NB4 (cell line): ENCODE results near the gene GRIFIN.

Experiments
- DNase-seq: peaks from one replicate; pipeline ENCODE4 v3.0.0; 2010; ENCODE audit warnings: low read depth
- H3K4me3 ChIP-seq: one replicate; pipeline ENCODE4 v1.5.1; 2011; ENCODE audit warnings: mild to moderate bottlenecking, low read depth, low read length, moderate library complexity
- CTCF ChIP-seq: IDR thresholded peaks from one replicate; pipeline ENCODE4 v1.5.1; 2012; ENCODE audit warnings: low read depth, low read length
- MAX ChIP-seq: IDR thresholded peaks from 2 replicates; pipeline ENCODE4 v1.6.1; 2011; ENCODE audit warnings: low read depth, low read length
- MYC ChIP-seq: IDR thresholded peaks from 2 replicates; pipeline ENCODE4 v1.6.1; 2011; ENCODE audit warnings: low read depth, low read length
- POLR2A ChIP-seq: IDR thresholded peaks from 2 replicates; pipeline ENCODE4 v1.6.1; 2011; ENCODE audit warnings: mild to moderate bottlenecking; ENCODE audit not compliant: insufficient read length; ENCODE audit errors: extremely low read depth

GRIFIN gene

GRCh38 chr7:2514473-2515423 is 38.5 kb upstream of the GRIFIN start:
- DNase-seq, result no peak
- TF ChIP-seq POLR2A (no peak), MAX (no peak)

GRCh38 chr7:2513702-2514101 is 37.5 kb upstream of the GRIFIN start:
- DNase-seq, result no peak
- no peak overlapping the region for H3K4me3 ChIP-seq
- TF ChIP-seq MYC (no peak), MAX (no peak), POLR2A (no peak), CTCF (no peak)

More at GRCh38 chr7:2514473-2515423, 38.5 kb upstream of the GRIFIN start:
- H3K4me3 ChIP-seq, result no peak overlapping the region

GRCh38 chr7:2512713-2513112 is 36.5 kb upstream of the GRIFIN start:
- no peak for TF ChIP-seq POLR2A
- no peak for TF ChIP-seq MAX
- no peak for TF ChIP-seq MYC
- no peak for TF ChIP-seq CTCF
- no peak overlapping the region for H3K4me3 ChIP-seq
- no peak for DNase-seq

- DNase-seq, result no peak
- TF ChIP-seq POLR2A (no peak), MAX (no peak), MYC (no peak), CTCF (no peak)
- no peak overlapping the region for H3K4me3 ChIP-seq
Measured at GRCh38 chr7:2512179-2512661, 36.0 kb upstream of the GRIFIN start.

DNA sequence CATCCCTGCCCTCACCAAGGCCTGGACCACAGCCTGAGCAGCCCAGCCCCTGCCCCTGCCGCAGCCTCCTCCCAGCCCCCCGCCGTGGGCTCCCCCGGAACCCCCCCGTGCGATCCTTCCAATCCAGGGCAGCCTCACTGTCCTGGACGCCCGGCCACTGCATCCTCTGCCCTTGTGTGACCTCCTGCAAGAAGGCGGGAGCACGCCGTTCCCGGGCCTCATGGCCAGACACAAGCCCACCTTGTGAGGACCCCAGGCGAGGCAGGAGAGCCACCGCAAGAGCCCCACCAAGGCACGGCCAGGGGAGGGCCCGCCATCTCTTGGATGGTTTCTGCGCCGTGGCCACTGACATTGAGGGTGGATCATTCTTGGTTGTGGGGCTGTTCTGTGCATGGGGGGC is 35.6 kb upstream of the GRIFIN start:
- TF ChIP-seq CTCF (no peak), POLR2A (no peak), MYC (no peak), MAX (no peak)
- H3K4me3 ChIP-seq, result no peak overlapping the region
- DNase-seq, result no peak
